ENCODE data around the gene SPSB2.

DNA sequence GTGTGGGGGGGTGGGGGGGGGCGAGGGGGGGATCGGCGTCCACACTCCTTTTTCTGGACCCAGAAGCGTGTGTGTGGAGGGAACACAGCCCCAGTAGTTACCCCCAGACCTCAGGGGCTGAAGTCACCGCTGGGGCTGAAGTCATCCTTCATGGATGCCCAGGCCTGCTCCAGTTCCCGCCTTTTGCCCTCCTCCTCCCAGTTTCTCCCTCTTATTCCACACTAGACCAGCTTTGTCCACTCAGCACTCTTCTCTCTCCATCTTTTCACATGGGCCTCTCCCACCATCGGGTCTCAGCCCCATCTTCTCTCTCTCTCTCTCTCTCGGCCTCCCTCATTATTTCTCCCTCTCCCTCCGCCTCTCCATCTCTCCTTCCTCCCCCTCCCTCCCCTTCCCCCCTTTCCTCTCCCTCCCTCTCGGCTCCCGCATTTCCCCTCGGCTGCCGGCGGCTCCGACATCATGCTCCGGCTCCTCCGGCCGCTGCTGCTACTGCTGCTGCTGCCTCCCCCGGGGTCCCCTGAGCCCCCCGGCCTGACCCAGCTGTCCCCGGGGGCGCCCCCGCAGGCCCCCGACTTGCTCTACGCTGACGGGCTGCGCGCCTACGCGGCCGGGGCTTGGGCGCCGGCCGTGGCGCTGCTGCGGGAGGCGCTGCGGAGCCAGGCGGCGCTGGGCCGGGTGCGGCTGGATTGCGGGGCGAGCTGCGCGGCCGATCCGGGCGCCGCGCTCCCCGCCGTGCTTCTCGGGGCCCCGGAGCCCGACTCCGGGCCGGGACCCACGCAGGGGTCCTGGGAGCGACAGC is 44.9 kb downstream of the SPSB2 start, which contains the start of gene P3H3:
- TF ChIP-seq, protein P1, sequence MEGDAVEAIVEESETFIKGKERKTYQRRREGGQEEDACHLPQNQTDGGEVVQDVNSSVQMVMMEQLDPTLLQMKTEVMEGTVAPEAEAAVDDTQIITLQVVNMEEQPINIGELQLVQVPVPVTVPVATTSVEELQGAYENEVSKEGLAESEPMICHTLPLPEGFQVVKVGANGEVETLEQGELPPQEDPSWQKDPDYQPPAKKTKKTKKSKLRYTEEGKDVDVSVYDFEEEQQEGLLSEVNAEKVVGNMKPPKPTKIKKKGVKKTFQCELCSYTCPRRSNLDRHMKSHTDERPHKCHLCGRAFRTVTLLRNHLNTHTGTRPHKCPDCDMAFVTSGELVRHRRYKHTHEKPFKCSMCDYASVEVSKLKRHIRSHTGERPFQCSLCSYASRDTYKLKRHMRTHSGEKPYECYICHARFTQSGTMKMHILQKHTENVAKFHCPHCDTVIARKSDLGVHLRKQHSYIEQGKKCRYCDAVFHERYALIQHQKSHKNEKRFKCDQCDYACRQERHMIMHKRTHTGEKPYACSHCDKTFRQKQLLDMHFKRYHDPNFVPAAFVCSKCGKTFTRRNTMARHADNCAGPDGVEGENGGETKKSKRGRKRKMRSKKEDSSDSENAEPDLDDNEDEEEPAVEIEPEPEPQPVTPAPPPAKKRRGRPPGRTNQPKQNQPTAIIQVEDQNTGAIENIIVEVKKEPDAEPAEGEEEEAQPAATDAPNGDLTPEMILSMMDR (IDR thresholded peaks at IDR 0.05) = peak in 3 of 12 donors; percentile 4 to 13 (median 11)
- TF ChIP-seq POLR2A (IDR thresholded peaks at IDR 0.05) = no peak

Measured in heart left ventricle (tissue), 13 donors.